ENCODE data around the gene PPP2R2C.

Gene PPP2R2C

DNA sequence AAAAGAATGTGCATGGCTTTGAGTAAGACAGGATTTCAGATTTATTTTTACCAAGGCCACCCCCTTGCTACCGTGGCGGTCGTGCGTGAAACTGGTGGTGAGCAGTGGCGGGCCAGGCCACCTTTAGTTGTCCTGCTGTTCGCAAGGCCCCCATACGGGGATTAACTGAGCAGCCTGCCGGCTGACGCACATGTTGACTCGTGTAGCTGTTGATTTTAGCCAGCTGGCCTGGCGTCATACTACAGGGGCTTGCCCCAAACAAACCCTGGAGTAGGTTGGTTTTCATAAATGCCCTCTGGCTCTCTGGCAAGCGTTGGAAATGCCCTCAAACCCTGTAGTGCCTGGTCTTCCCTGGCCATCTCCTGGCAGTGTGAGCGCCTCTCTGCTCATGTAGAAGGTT is 174.4 kb downstream of the PPP2R2C start:
- Histone ChIP-seq H3K4me2 (no peak overlapping the region), H3K4me3 (IDR thresholded peaks at IDR 0.05; ENCODE audit: insufficient read depth, low read depth, low read length) (no peak overlapping the region)
- TF ChIP-seq, protein P1, sequence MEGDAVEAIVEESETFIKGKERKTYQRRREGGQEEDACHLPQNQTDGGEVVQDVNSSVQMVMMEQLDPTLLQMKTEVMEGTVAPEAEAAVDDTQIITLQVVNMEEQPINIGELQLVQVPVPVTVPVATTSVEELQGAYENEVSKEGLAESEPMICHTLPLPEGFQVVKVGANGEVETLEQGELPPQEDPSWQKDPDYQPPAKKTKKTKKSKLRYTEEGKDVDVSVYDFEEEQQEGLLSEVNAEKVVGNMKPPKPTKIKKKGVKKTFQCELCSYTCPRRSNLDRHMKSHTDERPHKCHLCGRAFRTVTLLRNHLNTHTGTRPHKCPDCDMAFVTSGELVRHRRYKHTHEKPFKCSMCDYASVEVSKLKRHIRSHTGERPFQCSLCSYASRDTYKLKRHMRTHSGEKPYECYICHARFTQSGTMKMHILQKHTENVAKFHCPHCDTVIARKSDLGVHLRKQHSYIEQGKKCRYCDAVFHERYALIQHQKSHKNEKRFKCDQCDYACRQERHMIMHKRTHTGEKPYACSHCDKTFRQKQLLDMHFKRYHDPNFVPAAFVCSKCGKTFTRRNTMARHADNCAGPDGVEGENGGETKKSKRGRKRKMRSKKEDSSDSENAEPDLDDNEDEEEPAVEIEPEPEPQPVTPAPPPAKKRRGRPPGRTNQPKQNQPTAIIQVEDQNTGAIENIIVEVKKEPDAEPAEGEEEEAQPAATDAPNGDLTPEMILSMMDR (conservative IDR thresholded peaks at IDR 0.05; ENCODE audit: low read depth, low read length), result no peak

DNA sequence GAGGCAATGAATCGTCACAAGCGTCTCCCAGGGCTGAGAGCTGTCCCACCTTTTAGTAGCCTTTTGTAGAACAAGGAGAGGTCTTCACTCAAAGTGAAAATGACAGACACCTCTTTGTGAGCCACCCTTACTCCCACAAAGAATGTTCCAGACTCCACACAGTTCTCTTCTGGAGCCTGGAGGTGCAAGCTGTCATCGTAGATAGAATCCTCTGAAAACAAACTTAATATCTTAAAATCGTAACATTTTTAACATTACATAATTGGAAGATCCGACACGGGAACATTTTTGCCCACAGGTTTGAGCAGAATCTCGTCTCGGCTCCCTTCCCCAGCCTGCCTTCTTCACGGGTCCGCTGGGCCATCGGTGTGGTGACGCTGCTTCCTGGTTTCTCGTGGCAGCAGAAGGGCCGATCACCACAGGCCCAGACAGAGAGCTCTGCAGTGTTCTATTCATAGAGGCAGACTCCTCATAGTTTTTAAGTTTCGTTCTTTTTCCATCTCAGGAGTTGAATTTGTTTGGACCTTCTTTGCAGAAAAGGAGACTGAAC is 175.1 kb downstream of the PPP2R2C start:
- Histone ChIP-seq H3K4me1 (ENCODE audit: low read depth, poor library complexity, severe bottlenecking) (no peaks in the 10 kb centered on the region), H3K9ac (no peak overlapping the region), H3K4me2 (no peak overlapping the region), H3K79me2 (ENCODE audit: insufficient read depth, low read depth) (no peaks in the 10 kb centered on the region), H3K27ac (no peak overlapping the region), H3K27me3 (ENCODE audit: insufficient read depth, low read depth) (no peaks in the 10 kb centered on the region), H3K36me3 (ENCODE audit: insufficient read depth) (no peaks in the 10 kb centered on the region), H2AFZ (ENCODE audit: low read depth) (no peak overlapping the region), H3K4me3 (IDR thresholded peaks at IDR 0.05; ENCODE audit: insufficient read depth, low read depth, low read length) (no peak overlapping the region), H4K20me1 (ENCODE audit: insufficient read depth) (no peaks in the 10 kb centered on the region)
- TF ChIP-seq, protein P1 (conservative IDR thresholded peaks at IDR 0.05; ENCODE audit: low read depth, low read length), result no peak

More for the DNA sequence above, 174.4 kb downstream of the PPP2R2C start:
- no peak overlapping the region for H3K9ac ChIP-seq
- no peaks in the 10 kb centered on the region for H3K36me3 ChIP-seq (ENCODE audit: insufficient read depth)
- no peak overlapping the region for H3K27ac ChIP-seq
- no peaks in the 10 kb centered on the region for H3K27me3 ChIP-seq (ENCODE audit: insufficient read depth, low read depth)
- H4K20me1 ChIP-seq (ENCODE audit: insufficient read depth), result no peaks in the 10 kb centered on the region
- no peaks in the 10 kb centered on the region for H3K79me2 ChIP-seq (ENCODE audit: insufficient read depth, low read depth)
- H2AFZ ChIP-seq (ENCODE audit: low read depth), result no peak overlapping the region
- no peaks in the 10 kb centered on the region for H3K4me1 ChIP-seq (ENCODE audit: low read depth, poor library complexity, severe bottlenecking)

DNA sequence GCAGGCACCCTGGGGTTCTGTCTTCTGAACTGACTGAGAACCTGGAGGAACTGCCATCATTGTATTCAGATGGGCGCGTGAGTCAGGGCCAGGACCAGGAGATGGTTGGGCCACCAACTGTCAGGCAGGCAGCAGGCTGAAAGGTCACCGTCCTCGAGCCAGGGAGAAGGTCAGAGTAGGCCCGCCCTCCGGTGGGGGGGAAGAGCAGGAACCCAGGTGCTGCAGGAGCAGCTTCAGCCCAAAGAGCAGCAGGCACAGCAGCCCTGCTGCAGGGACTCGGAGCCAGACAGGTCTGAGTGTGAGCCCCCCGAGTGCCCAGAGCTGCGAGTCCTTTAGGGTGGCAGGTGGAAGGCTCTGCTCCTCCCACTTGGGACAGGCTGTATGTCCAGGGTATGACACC is 176.4 kb downstream of the PPP2R2C start:
- TF ChIP-seq, protein P1 (conservative IDR thresholded peaks at IDR 0.05; ENCODE audit: low read depth, low read length), result no peak
- Histone ChIP-seq H3K27ac (no peak overlapping the region), H2AFZ (ENCODE audit: low read depth) (no peak overlapping the region)

DNA sequence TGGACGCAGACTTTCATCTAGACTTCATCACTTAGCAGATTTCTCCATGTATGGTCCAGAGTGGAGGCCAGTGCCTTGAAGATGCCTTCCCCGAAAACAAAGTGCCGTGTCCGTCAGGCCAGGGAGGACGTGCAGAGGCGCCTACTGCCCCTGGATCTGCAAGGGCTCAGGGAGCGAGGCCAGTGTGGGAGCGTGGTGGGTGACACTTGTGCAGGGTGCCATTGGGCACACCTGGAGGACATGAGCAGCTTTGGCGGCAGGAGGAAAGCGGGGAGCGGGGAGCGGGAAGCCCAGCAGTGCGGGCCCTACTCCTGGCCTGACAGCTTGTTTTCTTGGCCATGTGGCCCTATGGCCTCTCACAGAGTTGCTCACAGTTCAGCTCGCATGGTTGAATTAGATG is 176.9 kb downstream of the PPP2R2C start:
- H3K4me3 ChIP-seq (IDR thresholded peaks at IDR 0.05; ENCODE audit: insufficient read depth, low read depth, low read length), result no peak overlapping the region
- H4K20me1 ChIP-seq (ENCODE audit: insufficient read depth), result no peaks in the 10 kb centered on the region
- no peaks in the 10 kb centered on the region for H3K79me2 ChIP-seq (ENCODE audit: insufficient read depth, low read depth)
- H3K27me3 ChIP-seq (ENCODE audit: insufficient read depth, low read depth), result no peaks in the 10 kb centered on the region
- no peak overlapping the region for H2AFZ ChIP-seq (ENCODE audit: low read depth)
- H3K4me2 ChIP-seq, result no peak overlapping the region
- no peaks in the 10 kb centered on the region for H3K36me3 ChIP-seq (ENCODE audit: insufficient read depth)
- no peak overlapping the region for H3K9ac ChIP-seq
- no peaks in the 10 kb centered on the region for H3K4me1 ChIP-seq (ENCODE audit: low read depth, poor library complexity, severe bottlenecking)
- TF ChIP-seq, protein P1 (conservative IDR thresholded peaks at IDR 0.05; ENCODE audit: low read depth, low read length), result no peak
- no peak overlapping the region for H3K27ac ChIP-seq

More for the DNA sequence above, 176.4 kb downstream of the PPP2R2C start:
- Histone ChIP-seq H3K27me3 (ENCODE audit: insufficient read depth, low read depth) (no peaks in the 10 kb centered on the region), H4K20me1 (ENCODE audit: insufficient read depth) (no peaks in the 10 kb centered on the region), H3K4me2 (no peak overlapping the region), H3K4me1 (ENCODE audit: low read depth, poor library complexity, severe bottlenecking) (no peaks in the 10 kb centered on the region), H3K79me2 (ENCODE audit: insufficient read depth, low read depth) (no peaks in the 10 kb centered on the region), H3K36me3 (ENCODE audit: insufficient read depth) (no peaks in the 10 kb centered on the region), H3K4me3 (IDR thresholded peaks at IDR 0.05; ENCODE audit: insufficient read depth, low read depth, low read length) (no peak overlapping the region), H3K9ac (no peak overlapping the region)
